Activated naive CD8-positive, alpha-beta T cell treated with anti-CD3 and anti-CD28 coated beads, Interleukin-2, amount 10 ng/mL, durations not matched to agents 7 days and 5 days (primary cell): Measurements from ENCODE around the gene HOMER1. TPM values are rescaled to one million over a fixed set of nuclear protein-coding genes. Genes with fewer than 3 reads are reported as not detected.

Source experiments
- ATAC-seq: fragments of 150-1000 bp; cut with Tn5 transposase; one replicate; pipeline ENCODE4 v1.10.0; 2021; ENCODE audit warnings: low read depth, moderate library complexity
- POLR2A ChIA-PET: fragments of 350-600 bp; sonication (Branson Sonifier 250); formaldehyde crosslinking; loops from one replicate; lab custom pipeline; 2021; ENCODE audit warnings: antibody characterized with exemption; lab: Charles Lee
- DNase-seq: peaks from one replicate; pipeline ENCODE4 v3.0.0; 2021
- H3K27ac Mint-ChIP-seq: one replicate; pipeline ENCODE4 v1.8.0; 2022; ENCODE audit warnings: mild to moderate bottlenecking, mixed read lengths
- H3K27me3 Mint-ChIP-seq: one replicate; pipeline ENCODE4 v1.8.0; 2022; ENCODE audit warnings: mild to moderate bottlenecking, moderate library complexity, mixed read lengths
- H3K36me3 Mint-ChIP-seq: one replicate; pipeline ENCODE4 v1.8.0; 2021; ENCODE audit warnings: mild to moderate bottlenecking, mixed read lengths
- H3K4me1 Mint-ChIP-seq: one replicate; pipeline ENCODE4 v1.8.0; 2021; ENCODE audit warnings: mixed read lengths
- H3K4me3 Mint-ChIP-seq: one replicate; pipeline ENCODE4 v1.8.0; 2022; ENCODE audit warnings: mild to moderate bottlenecking, moderate library complexity, mixed read lengths
- H3K9me3 Mint-ChIP-seq: one replicate; pipeline ENCODE4 v1.8.0; 2021; ENCODE audit warnings: mixed read lengths
- total RNA-seq, 2 experiments: library from RNA; stranded (reverse); gene quantifications; one replicate each; pipeline ENCODE4 v1.2.3, GENCODE V29; 2021

The HOMER1 gene
- total RNA-seq, 2 experiments from 2014 or later: 2.3 to 2.6 TPM

DNA sequence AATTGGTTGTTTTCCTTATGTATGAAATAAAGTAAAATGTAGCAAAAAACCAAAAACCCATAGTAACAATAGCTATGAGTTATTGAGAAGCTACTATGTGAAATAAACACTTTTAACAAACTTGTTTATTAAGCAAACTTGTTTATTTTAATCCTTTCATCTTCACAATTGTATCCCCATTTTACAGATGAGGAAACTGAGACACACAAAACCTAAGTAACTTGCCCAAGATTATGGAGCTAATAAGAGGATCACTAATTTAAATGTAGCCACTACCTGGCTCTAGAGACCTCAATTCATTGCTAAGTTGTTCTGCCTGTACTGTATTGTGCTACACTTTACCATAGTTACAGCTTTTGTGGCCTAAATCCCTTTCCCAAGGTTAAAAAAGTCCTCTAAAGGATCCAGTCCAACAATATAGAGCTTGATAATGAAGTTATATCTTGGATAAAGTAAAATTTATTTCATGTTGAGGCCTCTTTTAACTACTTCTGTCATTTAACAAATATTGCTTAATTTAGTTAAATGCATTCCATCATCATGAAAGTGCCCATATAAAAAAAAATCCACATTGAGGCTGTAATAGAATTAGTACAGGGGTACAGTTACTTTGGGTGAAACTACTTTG lies 22.1 kb downstream of the HOMER1 start:
- no peak overlapping the region for H3K27ac Mint-ChIP-seq
- H3K36me3 Mint-ChIP-seq: no peaks in the 10 kb centered on the region
- no peak overlapping the region for H3K4me3 Mint-ChIP-seq
- no peaks in the 10 kb centered on the region for H3K9me3 Mint-ChIP-seq
- peaks cover 3% of the 10 kb centered on the region for H3K27me3 Mint-ChIP-seq
- POLR2A ChIA-PET: interaction anchor here (0.5 kb wide), 1 partner anchor 18 kb away, joined by 3 read pairs; no protein-coding TSS in a partner anchor
- no peaks in the 10 kb centered on the region for H3K4me1 Mint-ChIP-seq
- DNase-seq: no peak
- no peak for ATAC-seq

GRCh38 chr5:79490323-79490936 lies 23.5 kb downstream of the HOMER1 start:
- DNase-seq: no peak
- Mint-ChIP-seq H3K27me3 (peaks cover 3% of the 10 kb centered on the region), H3K4me3 (no peak overlapping the region), H3K9me3 (no peaks in the 10 kb centered on the region), H3K36me3 (no peaks in the 10 kb centered on the region), H3K4me1 (no peaks in the 10 kb centered on the region), H3K27ac (no peak overlapping the region)
- ATAC-seq: no peak
- POLR2A ChIA-PET: no interaction called here

GRCh38 chr5:79489773-79490172 lies 24.2 kb downstream of the HOMER1 start:
- ATAC-seq (no peak), DNase-seq (no peak)
- POLR2A ChIA-PET: no interaction called here
- Mint-ChIP-seq H3K27me3 (peaks cover 3% of the 10 kb centered on the region), H3K36me3 (peaks cover 2% of the 10 kb centered on the region), H3K9me3 (no peaks in the 10 kb centered on the region), H3K4me3 (no peak overlapping the region), H3K4me1 (no peaks in the 10 kb centered on the region), H3K27ac (no peak overlapping the region)

DNA sequence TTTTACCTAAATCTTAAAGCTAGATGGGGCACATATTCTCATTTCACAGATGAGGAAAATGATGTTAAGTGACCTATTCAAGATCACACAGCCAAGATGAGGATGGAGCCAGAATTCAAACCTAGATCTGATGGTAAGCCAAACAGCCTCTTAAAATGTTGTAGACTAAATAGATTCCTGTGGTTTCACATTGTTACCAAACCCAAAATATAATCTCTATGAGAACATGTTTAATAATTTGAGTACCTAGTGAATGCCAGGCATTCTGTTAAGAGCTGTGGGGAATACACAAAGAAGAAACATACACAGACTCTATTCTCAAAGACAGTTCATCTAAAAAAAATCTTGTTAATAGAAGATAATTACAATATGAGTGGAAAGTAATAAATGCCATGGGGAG lies 25.2 kb downstream of the HOMER1 start:
- ATAC-seq (no peak), DNase-seq (no peak)
- Mint-ChIP-seq H3K9me3 (no peaks in the 10 kb centered on the region), H3K36me3 (peaks cover 2% of the 10 kb centered on the region), H3K4me1 (no peaks in the 10 kb centered on the region), H3K27ac (no peak overlapping the region), H3K4me3 (no peak overlapping the region), H3K27me3 (peaks cover 3% of the 10 kb centered on the region)
- POLR2A ChIA-PET: no interaction called here

GRCh38 chr5:79488058-79488457 lies 25.9 kb downstream of the HOMER1 start:
- no peak for DNase-seq
- H3K4me1 Mint-ChIP-seq: no peaks in the 10 kb centered on the region

GRCh38 chr5:79487251-79487650 lies 26.7 kb downstream of the HOMER1 start:
- ATAC-seq: no peak
- no peaks in the 10 kb centered on the region for H3K4me1 Mint-ChIP-seq
- no peak for DNase-seq
- peaks cover 1% of the 10 kb centered on the region for H3K9me3 Mint-ChIP-seq
- H3K27me3 Mint-ChIP-seq: peaks cover 3% of the 10 kb centered on the region
- H3K27ac Mint-ChIP-seq: no peak overlapping the region
- H3K4me3 Mint-ChIP-seq: no peak overlapping the region
- H3K36me3 Mint-ChIP-seq: peaks cover 4% of the 10 kb centered on the region
- POLR2A ChIA-PET: no interaction called here

More at GRCh38 chr5:79488058-79488457, 25.9 kb downstream of the HOMER1 start:
- H3K27me3 Mint-ChIP-seq: peaks cover 3% of the 10 kb centered on the region
- no peak overlapping the region for H3K27ac Mint-ChIP-seq
- H3K36me3 Mint-ChIP-seq: peaks cover 4% of the 10 kb centered on the region
- peaks cover 1% of the 10 kb centered on the region for H3K9me3 Mint-ChIP-seq
- POLR2A ChIA-PET: no interaction called here
- no peak for ATAC-seq
- H3K4me3 Mint-ChIP-seq: no peak overlapping the region

GRCh38 chr5:79486116-79486515 lies 27.8 kb downstream of the HOMER1 start:
- peaks cover 3% of the 10 kb centered on the region for H3K27me3 Mint-ChIP-seq
- no peak overlapping the region for H3K27ac Mint-ChIP-seq
- peaks cover 4% of the 10 kb centered on the region for H3K36me3 Mint-ChIP-seq
- DNase-seq (no peak), ATAC-seq (no peak)
- POLR2A ChIA-PET: interaction anchor here (0.6 kb wide), 1 partner anchor 345 kb away, joined by 6 read pairs; no protein-coding TSS in a partner anchor
- H3K9me3 Mint-ChIP-seq: peaks cover 1% of the 10 kb centered on the region
- H3K4me1 Mint-ChIP-seq: no peaks in the 10 kb centered on the region
- H3K4me3 Mint-ChIP-seq: no peak overlapping the region

DNA sequence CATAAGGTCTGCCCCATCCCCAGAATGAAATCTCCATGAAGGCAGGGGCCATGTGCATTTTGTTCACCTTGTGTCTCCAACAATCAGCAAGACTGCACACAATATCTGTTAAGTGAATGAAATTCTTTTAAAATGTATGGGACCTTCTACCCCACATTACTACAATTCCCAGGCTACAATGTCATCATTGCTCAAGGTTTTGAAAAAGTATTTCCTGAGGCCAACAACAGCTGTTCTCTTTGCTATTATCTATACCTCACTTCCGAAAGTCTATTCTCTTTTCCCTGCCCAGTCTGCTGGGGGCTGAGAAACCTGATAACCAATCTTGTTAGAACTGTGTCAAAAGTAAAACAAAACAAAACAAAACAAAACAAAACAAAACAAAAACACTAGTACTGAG lies 29.2 kb downstream of the HOMER1 start:
- POLR2A ChIA-PET: interaction anchor here (0.6 kb wide), 1 partner anchor 40 kb away, joined by 3 read pairs; no protein-coding TSS in a partner anchor
- Mint-ChIP-seq H3K4me3 (no peak overlapping the region), H3K27me3 (peaks cover 3% of the 10 kb centered on the region), H3K4me1 (no peaks in the 10 kb centered on the region), H3K9me3 (peaks cover 1% of the 10 kb centered on the region), H3K27ac (no peak overlapping the region), H3K36me3 (peaks cover 4% of the 10 kb centered on the region)
- no peak for ATAC-seq
- DNase-seq: no peak

- Mint-ChIP-seq H3K4me1 (no peaks in the 10 kb centered on the region), H3K4me3 (no peak overlapping the region), H3K27ac (no peak overlapping the region), H3K36me3 (peaks cover 4% of the 10 kb centered on the region), H3K9me3 (peaks cover 1% of the 10 kb centered on the region), H3K27me3 (no peaks in the 10 kb centered on the region)
- POLR2A ChIA-PET: no interaction called here
- ATAC-seq: no peak
- no peak for DNase-seq
Observed at GRCh38 chr5:79481574-79481973, 32.4 kb downstream of the HOMER1 start.

- no peak for ATAC-seq
- DNase-seq: no peak
- H3K36me3 Mint-ChIP-seq: peaks cover 4% of the 10 kb centered on the region
- H3K4me3 Mint-ChIP-seq: no peak overlapping the region
- H3K4me1 Mint-ChIP-seq: no peaks in the 10 kb centered on the region
- H3K9me3 Mint-ChIP-seq: peaks cover 1% of the 10 kb centered on the region
- no peaks in the 10 kb centered on the region for H3K27me3 Mint-ChIP-seq
- POLR2A ChIA-PET: no interaction called here
- H3K27ac Mint-ChIP-seq: no peak overlapping the region
Observed at GRCh38 chr5:79480991-79481390, 32.9 kb downstream of the HOMER1 start.

GRCh38 chr5:79475152-79475466 lies 38.8 kb downstream of the HOMER1 start:
- ATAC-seq (no peak), DNase-seq (no peak)
- POLR2A ChIA-PET: no interaction called here
- Mint-ChIP-seq H3K9me3 (no peaks in the 10 kb centered on the region), H3K4me1 (no peaks in the 10 kb centered on the region), H3K27ac (no peak overlapping the region), H3K36me3 (no peaks in the 10 kb centered on the region), H3K27me3 (no peaks in the 10 kb centered on the region), H3K4me3 (no peak overlapping the region)

DNA sequence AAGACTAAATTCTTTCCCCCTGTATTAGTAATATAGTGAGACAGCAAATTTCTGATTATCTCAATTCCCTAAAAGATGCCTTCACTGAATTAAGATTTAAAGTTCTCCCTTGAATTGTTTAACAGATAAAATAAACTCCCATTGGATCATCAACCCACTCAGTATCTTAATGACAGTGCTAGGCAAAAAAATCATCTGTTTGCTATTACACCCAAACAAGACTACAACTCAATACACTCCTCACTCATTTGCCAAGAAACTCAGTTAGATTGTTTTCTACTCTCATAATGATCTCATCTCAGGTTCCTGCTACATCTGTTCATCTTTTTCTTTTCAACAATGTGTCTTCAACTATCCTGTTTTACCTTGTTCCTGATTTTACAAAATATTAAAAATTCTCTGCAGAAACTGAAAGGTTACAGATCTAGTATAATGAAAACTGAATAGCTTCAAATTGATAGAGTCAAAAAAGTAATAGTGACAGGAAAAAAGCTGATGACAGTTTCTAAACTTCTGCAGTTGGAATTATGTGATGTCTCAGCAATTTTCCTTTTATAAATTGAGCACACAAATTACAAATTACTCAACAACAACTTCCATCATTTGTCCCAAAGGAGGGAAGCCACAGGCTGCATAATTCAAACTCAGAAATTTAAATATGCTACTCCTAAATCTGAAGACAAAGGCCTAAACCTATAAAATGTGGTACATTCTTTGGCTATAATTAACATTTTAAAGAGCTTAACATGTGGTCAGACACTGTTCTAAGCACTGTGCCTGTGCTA lies 39.4 kb downstream of the HOMER1 start:
- no peaks in the 10 kb centered on the region for H3K27me3 Mint-ChIP-seq
- no peaks in the 10 kb centered on the region for H3K36me3 Mint-ChIP-seq
- H3K4me1 Mint-ChIP-seq: no peaks in the 10 kb centered on the region
- H3K4me3 Mint-ChIP-seq: no peak overlapping the region
- H3K9me3 Mint-ChIP-seq: no peaks in the 10 kb centered on the region
- POLR2A ChIA-PET: interaction anchor here (0.6 kb wide), 1 partner anchor 18 kb away, joined by 3 read pairs; no protein-coding TSS in a partner anchor
- ATAC-seq (no peak), DNase-seq (no peak)
- no peak overlapping the region for H3K27ac Mint-ChIP-seq

DNA sequence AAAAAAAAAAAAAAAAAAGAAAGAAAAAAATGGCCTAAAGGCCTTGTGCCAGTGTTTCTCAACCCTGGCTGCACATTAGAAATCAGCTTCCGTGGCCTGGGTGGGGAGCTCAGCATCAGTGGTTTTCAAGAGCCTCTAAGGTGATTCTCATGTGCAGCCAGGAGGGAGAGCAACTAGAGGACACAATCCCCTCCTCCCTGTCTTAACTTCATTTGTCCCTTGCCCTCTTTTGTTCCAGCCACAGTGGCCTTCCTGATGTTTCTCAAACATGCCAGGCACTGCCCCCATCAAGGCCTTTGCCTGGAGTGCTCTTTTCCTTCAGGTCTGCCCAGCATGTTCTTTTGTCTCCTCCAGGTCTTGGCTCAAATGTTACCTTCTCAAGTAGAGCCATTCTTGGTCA lies 42.4 kb downstream of the HOMER1 start:
- no peaks in the 10 kb centered on the region for H3K27me3 Mint-ChIP-seq
- no peaks in the 10 kb centered on the region for H3K36me3 Mint-ChIP-seq
- no peaks in the 10 kb centered on the region for H3K9me3 Mint-ChIP-seq
- DNase-seq: no peak
- no peaks in the 10 kb centered on the region for H3K4me1 Mint-ChIP-seq
- POLR2A ChIA-PET: no interaction called here
- ATAC-seq: no peak
- H3K27ac Mint-ChIP-seq: no peak overlapping the region
- no peak overlapping the region for H3K4me3 Mint-ChIP-seq
